Neural progenitor cell (in vitro differentiated cells): ENCODE results near the gene DCDC2B.

Source experiments
- CTCF ChIP-seq: fragments of 200-600 bp; sonication (generic); IDR thresholded peaks from 2 replicates; pipeline ENCODE4 v1.5.1; 2017; ENCODE audit warnings: antibody characterized with exemption, mild to moderate bottlenecking
- EZH2 ChIP-seq: fragments of 200-600 bp; sonication (generic); IDR thresholded peaks from 2 replicates; pipeline ENCODE4 v1.6.1; 2017; ENCODE audit warnings: antibody characterized with exemption, mild to moderate bottlenecking, moderate library complexity
- EZH2phosphoT487 ChIP-seq: fragments of 200-600 bp; sonication (generic); IDR thresholded peaks from 2 replicates; pipeline ENCODE4 v1.6.1; 2017; ENCODE audit warnings: antibody characterized with exemption

GRCh38 chr1:32178380-32179192, 30.3 kb upstream of the DCDC2B start:
- TF ChIP-seq EZH2 (no peak), CTCF (no peak), EZH2phosphoT487 (no peak)
